HEK293 (cell line): ENCODE results near the gene FAM193A.
"Not testable (repeated sequence)": the region's sequence is repeated elsewhere in the genome, so short reads cannot be mapped to it uniquely, and the experiment has no call there.

ENCODE experiments used
- CTCF ChIA-PET: fragments of 350-600 bp; formaldehyde crosslinking; extraction: SDS; loops from one replicate; lab custom pipeline; 2021; ENCODE audit warnings: antibody characterized with exemption; lab: Yijun Ruan, JAX
- POLR2A ChIA-PET: fragments of 300-600 bp; formaldehyde crosslinking; extraction: SDS; loops from one replicate; lab custom pipeline; 2020; ENCODE audit warnings: antibody characterized with exemption, inconsistent platforms; lab: Yijun Ruan, JAX
- H3K27ac ChIP-seq: fragments of 200-500 bp; sonication (Bioruptor generic); 2 replicates; pipeline ENCODE4 v1.5.1; 2014; ENCODE audit warnings: low read depth, low read length, control low read depth, inconsistent platforms; ENCODE audit errors: extremely low read depth
- H3K36me3 ChIP-seq, 2 experiments: fragments of 200-500 bp in 1 of 2; sonication (Bioruptor generic) in 1 of 2; 1 replicate in 1 of 2; 2 replicates in 1 of 2; pipeline ENCODE4 v1.5.1; 2014 to 2017; ENCODE audit warnings: inconsistent platforms in 2 of 2, low read length in 2 of 2; ENCODE audit not compliant: control insufficient read depth in 2 of 2, insufficient read depth in 1 of 2
- H3K4me1 ChIP-seq: fragments of 200-500 bp; sonication (Bioruptor generic); 2 replicates; pipeline ENCODE4 v1.5.1; 2014; ENCODE audit warnings: mild to moderate bottlenecking, low read length, inconsistent platforms; ENCODE audit not compliant: control insufficient read depth, insufficient read depth
- H3K4me3 ChIP-seq: 2 replicates; pipeline ENCODE4 v1.5.1; 2011; ENCODE audit warnings: low read depth, mild to moderate bottlenecking, control low read depth, low read length, moderate library complexity
- H3K9me3 ChIP-seq: fragments of 200-500 bp; sonication (Bioruptor generic); 2 replicates; pipeline ENCODE4 v1.5.1; 2014; ENCODE audit warnings: low read depth, low read length, inconsistent platforms; ENCODE audit not compliant: control insufficient read depth, insufficient read depth
- BCL11B ChIP-seq: fragments of 450-650 bp; formaldehyde crosslinking; IDR thresholded peaks from 2 replicates; pipeline ENCODE4 v1.5.1; 2016; ENCODE audit warnings: low read depth, missing biosample characterization, missing genetic modification characterization
- FEZF1 ChIP-seq: fragments of 450-650 bp; formaldehyde crosslinking; IDR thresholded peaks from 2 replicates; pipeline ENCODE4 v1.5.1; 2016; ENCODE audit warnings: missing biosample characterization, missing genetic modification characterization
- RBAK ChIP-seq: fragments of 450-650 bp; formaldehyde crosslinking; IDR thresholded peaks from 2 replicates; pipeline ENCODE4 v1.5.1; 2016; ENCODE audit warnings: missing biosample characterization, missing genetic modification characterization
- SCRT2 ChIP-seq: fragments of 450-650 bp; formaldehyde crosslinking; IDR thresholded peaks from 2 replicates; pipeline ENCODE4 v1.5.1; 2016; ENCODE audit warnings: missing biosample characterization, missing genetic modification characterization
- TCF7L2 ChIP-seq: IDR thresholded peaks from 2 replicates; pipeline ENCODE4 v1.6.1; 2011; ENCODE audit warnings: low read depth, mild to moderate bottlenecking, inconsistent platforms, low read length, moderate library complexity, borderline replicate concordance
- WT1 ChIP-seq: fragments of 450-650 bp; formaldehyde crosslinking; IDR thresholded peaks from 2 replicates; pipeline ENCODE4 v1.5.1; 2016; ENCODE audit warnings: missing biosample characterization, missing genetic modification characterization
- YY1 ChIP-seq: fragments of 450-650 bp; formaldehyde crosslinking; IDR thresholded peaks from 2 replicates; pipeline ENCODE4 v1.5.1; 2018; ENCODE audit warnings: missing biosample characterization, missing genetic modification characterization
- ZBTB17 ChIP-seq: fragments of 450-650 bp; formaldehyde crosslinking; IDR thresholded peaks from 2 replicates; pipeline ENCODE4 v1.5.1; 2016; ENCODE audit warnings: missing biosample characterization, missing genetic modification characterization
- ZBTB48 ChIP-seq: fragments of 450-650 bp; formaldehyde crosslinking; IDR thresholded peaks from 2 replicates; pipeline ENCODE4 v1.5.1; 2016; ENCODE audit warnings: missing biosample characterization, missing genetic modification characterization
- ZFP69B ChIP-seq: fragments of 450-650 bp; formaldehyde crosslinking; IDR thresholded peaks from 2 replicates; pipeline ENCODE4 v1.5.1; 2016; ENCODE audit warnings: missing biosample characterization, missing genetic modification characterization
- ZNF2 ChIP-seq: fragments of 450-650 bp; formaldehyde crosslinking; IDR thresholded peaks from 2 replicates; pipeline ENCODE4 v1.5.1; 2016; ENCODE audit warnings: missing biosample characterization, missing genetic modification characterization
- ZNF211 ChIP-seq: fragments of 450-650 bp; formaldehyde crosslinking; IDR thresholded peaks from 2 replicates; pipeline ENCODE4 v1.5.1; 2016; ENCODE audit warnings: low read depth, missing biosample characterization, missing genetic modification characterization
- ZNF23 ChIP-seq: fragments of 450-650 bp; formaldehyde crosslinking; IDR thresholded peaks from 2 replicates; pipeline ENCODE4 v1.5.1; 2016; ENCODE audit warnings: missing biosample characterization, missing genetic modification characterization, borderline replicate concordance
- ZNF266 ChIP-seq: fragments of 450-650 bp; formaldehyde crosslinking; IDR thresholded peaks from 2 replicates; pipeline ENCODE4 v1.5.1; 2016; ENCODE audit warnings: missing biosample characterization, missing genetic modification characterization, low read depth
- ZNF610 ChIP-seq: fragments of 450-650 bp; formaldehyde crosslinking; IDR thresholded peaks from 2 replicates; pipeline ENCODE4 v1.5.1; 2016; ENCODE audit warnings: missing biosample characterization, missing genetic modification characterization, borderline replicate concordance
- ZNF707 ChIP-seq: fragments of 450-650 bp; formaldehyde crosslinking; IDR thresholded peaks from 2 replicates; pipeline ENCODE4 v1.5.1; 2016; ENCODE audit warnings: missing biosample characterization, missing genetic modification characterization
- ZNF843 ChIP-seq: fragments of 450-650 bp; formaldehyde crosslinking; IDR thresholded peaks from 2 replicates; pipeline ENCODE4 v1.5.1; 2016; ENCODE audit warnings: missing biosample characterization, missing genetic modification characterization
- TF ChIP-seq, protein P1 (sequence below): fragments of 450-650 bp; formaldehyde crosslinking; IDR thresholded peaks from 2 replicates; pipeline ENCODE4; 2016; ENCODE audit warnings: missing biosample characterization, missing genetic modification characterization
- TF ChIP-seq, protein P2 (sequence below): fragments of 450-650 bp; formaldehyde crosslinking; IDR thresholded peaks from 2 replicates; pipeline ENCODE4 v1.5.1; 2016; ENCODE audit warnings: missing biosample characterization, missing genetic modification characterization, borderline replicate concordance
- TF ChIP-seq, protein P3 (sequence below): fragments of 450-650 bp; formaldehyde crosslinking; IDR thresholded peaks from 2 replicates; pipeline ENCODE4 v1.5.1; 2016; ENCODE audit warnings: missing biosample characterization, missing genetic modification characterization
- TF ChIP-seq, protein P4 (sequence below): fragments of 450-650 bp; IDR thresholded peaks from 2 replicates; pipeline ENCODE4 v1.5.1; 2018; ENCODE audit warnings: missing biosample characterization, mild to moderate bottlenecking, missing genetic modification characterization
- TF ChIP-seq, protein P5 (sequence below): fragments of 450-650 bp; formaldehyde crosslinking; IDR thresholded peaks from 2 replicates; pipeline ENCODE4 v1.5.1; 2016; ENCODE audit warnings: missing biosample characterization, missing genetic modification characterization

FAM193A gene

DNA sequence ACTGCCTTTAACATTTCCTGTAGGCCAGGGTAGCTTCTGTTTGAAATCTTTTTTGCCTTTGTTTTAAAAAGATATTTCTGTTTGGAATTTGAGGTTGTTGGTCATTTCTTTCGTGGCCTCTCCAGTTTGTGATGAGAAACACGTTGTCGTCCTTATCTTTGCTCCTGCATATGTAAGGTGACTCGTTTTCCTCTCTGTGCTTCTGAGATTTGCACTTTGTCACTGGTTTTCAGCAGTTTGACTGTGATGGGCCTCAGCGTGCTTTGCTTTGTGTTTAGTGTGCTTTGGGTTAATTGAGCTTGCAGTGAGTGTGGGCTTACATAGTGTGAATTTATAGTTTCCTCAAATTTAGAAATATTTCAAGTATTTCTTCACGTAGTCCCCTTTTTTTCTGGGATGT is 81.5 kb downstream of the FAM193A start:
- TF ChIP-seq ZNF843 (tag by site-specific recombination), result no peak
- TF ChIP-seq, protein P1, sequence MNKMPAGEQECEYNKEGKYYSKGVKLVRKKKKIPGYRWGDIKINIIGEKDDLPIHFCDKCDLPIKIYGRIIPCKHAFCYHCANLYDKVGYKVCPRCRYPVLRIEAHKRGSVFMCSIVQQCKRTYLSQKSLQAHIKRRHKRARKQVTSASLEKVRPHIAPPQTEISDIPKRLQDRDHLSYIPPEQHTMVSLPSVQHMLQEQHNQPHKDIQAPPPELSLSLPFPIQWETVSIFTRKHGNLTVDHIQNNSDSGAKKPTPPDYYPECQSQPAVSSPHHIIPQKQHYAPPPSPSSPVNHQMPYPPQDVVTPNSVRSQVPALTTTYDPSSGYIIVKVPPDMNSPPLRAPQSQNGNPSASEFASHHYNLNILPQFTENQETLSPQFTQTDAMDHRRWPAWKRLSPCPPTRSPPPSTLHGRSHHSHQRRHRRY, result no peak
- no peak for TF ChIP-seq TCF7L2
- TF ChIP-seq ZFP69B (tag by site-specific recombination), result no peak
- TF ChIP-seq, protein P2, sequence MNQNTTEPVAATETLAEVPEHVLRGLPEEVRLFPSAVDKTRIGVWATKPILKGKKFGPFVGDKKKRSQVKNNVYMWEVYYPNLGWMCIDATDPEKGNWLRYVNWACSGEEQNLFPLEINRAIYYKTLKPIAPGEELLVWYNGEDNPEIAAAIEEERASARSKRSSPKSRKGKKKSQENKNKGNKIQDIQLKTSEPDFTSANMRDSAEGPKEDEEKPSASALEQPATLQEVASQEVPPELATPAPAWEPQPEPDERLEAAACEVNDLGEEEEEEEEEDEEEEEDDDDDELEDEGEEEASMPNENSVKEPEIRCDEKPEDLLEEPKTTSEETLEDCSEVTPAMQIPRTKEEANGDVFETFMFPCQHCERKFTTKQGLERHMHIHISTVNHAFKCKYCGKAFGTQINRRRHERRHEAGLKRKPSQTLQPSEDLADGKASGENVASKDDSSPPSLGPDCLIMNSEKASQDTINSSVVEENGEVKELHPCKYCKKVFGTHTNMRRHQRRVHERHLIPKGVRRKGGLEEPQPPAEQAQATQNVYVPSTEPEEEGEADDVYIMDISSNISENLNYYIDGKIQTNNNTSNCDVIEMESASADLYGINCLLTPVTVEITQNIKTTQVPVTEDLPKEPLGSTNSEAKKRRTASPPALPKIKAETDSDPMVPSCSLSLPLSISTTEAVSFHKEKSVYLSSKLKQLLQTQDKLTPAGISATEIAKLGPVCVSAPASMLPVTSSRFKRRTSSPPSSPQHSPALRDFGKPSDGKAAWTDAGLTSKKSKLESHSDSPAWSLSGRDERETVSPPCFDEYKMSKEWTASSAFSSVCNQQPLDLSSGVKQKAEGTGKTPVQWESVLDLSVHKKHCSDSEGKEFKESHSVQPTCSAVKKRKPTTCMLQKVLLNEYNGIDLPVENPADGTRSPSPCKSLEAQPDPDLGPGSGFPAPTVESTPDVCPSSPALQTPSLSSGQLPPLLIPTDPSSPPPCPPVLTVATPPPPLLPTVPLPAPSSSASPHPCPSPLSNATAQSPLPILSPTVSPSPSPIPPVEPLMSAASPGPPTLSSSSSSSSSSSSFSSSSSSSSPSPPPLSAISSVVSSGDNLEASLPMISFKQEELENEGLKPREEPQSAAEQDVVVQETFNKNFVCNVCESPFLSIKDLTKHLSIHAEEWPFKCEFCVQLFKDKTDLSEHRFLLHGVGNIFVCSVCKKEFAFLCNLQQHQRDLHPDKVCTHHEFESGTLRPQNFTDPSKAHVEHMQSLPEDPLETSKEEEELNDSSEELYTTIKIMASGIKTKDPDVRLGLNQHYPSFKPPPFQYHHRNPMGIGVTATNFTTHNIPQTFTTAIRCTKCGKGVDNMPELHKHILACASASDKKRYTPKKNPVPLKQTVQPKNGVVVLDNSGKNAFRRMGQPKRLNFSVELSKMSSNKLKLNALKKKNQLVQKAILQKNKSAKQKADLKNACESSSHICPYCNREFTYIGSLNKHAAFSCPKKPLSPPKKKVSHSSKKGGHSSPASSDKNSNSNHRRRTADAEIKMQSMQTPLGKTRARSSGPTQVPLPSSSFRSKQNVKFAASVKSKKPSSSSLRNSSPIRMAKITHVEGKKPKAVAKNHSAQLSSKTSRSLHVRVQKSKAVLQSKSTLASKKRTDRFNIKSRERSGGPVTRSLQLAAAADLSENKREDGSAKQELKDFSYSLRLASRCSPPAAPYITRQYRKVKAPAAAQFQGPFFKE (tag by site-specific recombination), result no peak
- TF ChIP-seq ZNF211 (tag by site-specific recombination), result no peak
- no peak for TF ChIP-seq ZBTB48
- no peak for TF ChIP-seq ZNF707 (tag by site-specific recombination)
- TF ChIP-seq FEZF1 (tag by site-specific recombination), result no peak
- TF ChIP-seq YY1 (tag by site-specific recombination), result no peak
- TF ChIP-seq, all 188 proteins: peak for 0
- CTCF ChIA-PET, result no interaction called here
- H3K4me3 ChIP-seq, result no peak overlapping the region
- POLR2A ChIA-PET, result no interaction called here
- H3K27ac ChIP-seq, result no peak overlapping the region
- H3K9me3 ChIP-seq, result no peaks in the 10 kb centered on the region
- H3K4me1 ChIP-seq, result peaks cover 2% of the 10 kb centered on the region; the same call in 1 of the 2 replicates
- no peaks in the 10 kb centered on the region; a peak in 1 of 3 replicates for H3K36me3 ChIP-seq

DNA sequence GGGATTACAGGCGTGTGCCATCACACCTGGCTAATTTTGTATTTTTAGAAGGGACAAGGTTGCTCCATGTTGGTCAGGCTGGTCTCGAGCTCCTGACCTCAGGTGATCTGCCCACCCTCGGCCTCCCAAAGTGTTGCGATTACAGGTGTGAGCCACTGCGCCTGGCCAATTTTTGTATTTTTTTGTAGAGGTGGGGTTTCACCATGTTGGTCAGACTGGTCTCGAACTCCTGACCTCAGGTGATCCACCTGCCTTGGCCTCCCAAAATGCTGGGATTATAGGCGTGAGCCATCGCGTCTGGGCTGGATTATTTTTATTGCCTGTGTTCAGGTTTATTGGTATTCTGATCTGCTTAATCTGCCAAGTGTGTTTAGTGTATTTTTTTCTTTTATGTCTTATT is 82.3 kb downstream of the FAM193A start:
- H3K36me3 ChIP-seq, H3K27ac ChIP-seq, H3K4me3 ChIP-seq, H3K4me1 ChIP-seq, H3K9me3 ChIP-seq, POLR2A ChIA-PET, CTCF ChIA-PET: not testable (repeated sequence)
- TF ChIP-seq BCL11B (tag by site-specific recombination), result 0 out of 2 replicates have a peak, but pooled peaks have one; percentile 34

DNA sequence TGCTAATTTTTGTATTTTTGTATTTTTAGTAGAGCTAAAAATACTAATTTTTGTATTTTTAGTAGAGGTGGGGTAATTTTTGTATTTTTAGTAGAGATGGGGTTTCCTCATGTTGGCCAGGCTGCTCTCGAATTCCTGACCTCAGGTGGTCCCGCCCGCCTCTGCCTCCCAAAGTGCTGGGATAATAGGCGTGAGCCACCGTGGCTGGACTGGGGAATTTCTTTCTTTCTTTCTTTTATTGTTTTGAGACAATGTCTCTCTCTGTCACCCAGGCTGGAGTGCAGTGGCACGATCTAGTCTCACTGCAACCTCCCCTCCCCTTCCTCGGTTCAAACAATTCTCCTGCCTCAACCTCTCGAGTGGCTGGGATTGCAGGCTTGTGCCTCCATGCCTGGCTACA is 83.0 kb downstream of the FAM193A start:
- H3K9me3 ChIP-seq, result no peaks in the 10 kb centered on the region
- CTCF ChIA-PET, result no interaction called here
- peaks cover 2% of the 10 kb centered on the region; the same call in 1 of the 2 replicates for H3K4me1 ChIP-seq
- H3K27ac ChIP-seq, result no peak overlapping the region
- H3K36me3 ChIP-seq, result no peaks in the 10 kb centered on the region; a peak in 1 of 3 replicates
- POLR2A ChIA-PET, result no interaction called here
- no peak overlapping the region for H3K4me3 ChIP-seq
- TF ChIP-seq ZNF610, result no peak
- no peak for TF ChIP-seq RBAK (tag by site-specific recombination)
- TF ChIP-seq, protein P3, sequence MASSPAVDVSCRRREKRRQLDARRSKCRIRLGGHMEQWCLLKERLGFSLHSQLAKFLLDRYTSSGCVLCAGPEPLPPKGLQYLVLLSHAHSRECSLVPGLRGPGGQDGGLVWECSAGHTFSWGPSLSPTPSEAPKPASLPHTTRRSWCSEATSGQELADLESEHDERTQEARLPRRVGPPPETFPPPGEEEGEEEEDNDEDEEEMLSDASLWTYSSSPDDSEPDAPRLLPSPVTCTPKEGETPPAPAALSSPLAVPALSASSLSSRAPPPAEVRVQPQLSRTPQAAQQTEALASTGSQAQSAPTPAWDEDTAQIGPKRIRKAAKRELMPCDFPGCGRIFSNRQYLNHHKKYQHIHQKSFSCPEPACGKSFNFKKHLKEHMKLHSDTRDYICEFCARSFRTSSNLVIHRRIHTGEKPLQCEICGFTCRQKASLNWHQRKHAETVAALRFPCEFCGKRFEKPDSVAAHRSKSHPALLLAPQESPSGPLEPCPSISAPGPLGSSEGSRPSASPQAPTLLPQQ, result no peak
- TF ChIP-seq ZBTB17 (tag by site-specific recombination), result no peak
- TF ChIP-seq ZNF266, result no peak
- no peak for TF ChIP-seq SCRT2 (tag by site-specific recombination)
- TF ChIP-seq, protein P4, sequence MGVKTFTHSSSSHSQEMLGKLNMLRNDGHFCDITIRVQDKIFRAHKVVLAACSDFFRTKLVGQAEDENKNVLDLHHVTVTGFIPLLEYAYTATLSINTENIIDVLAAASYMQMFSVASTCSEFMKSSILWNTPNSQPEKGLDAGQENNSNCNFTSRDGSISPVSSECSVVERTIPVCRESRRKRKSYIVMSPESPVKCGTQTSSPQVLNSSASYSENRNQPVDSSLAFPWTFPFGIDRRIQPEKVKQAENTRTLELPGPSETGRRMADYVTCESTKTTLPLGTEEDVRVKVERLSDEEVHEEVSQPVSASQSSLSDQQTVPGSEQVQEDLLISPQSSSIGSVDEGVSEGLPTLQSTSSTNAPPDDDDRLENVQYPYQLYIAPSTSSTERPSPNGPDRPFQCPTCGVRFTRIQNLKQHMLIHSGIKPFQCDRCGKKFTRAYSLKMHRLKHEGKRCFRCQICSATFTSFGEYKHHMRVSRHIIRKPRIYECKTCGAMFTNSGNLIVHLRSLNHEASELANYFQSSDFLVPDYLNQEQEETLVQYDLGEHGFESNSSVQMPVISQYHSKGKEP (tag by site-specific recombination), result no peak
- TF ChIP-seq ZNF2, result no peak
- TF ChIP-seq, protein P5, sequence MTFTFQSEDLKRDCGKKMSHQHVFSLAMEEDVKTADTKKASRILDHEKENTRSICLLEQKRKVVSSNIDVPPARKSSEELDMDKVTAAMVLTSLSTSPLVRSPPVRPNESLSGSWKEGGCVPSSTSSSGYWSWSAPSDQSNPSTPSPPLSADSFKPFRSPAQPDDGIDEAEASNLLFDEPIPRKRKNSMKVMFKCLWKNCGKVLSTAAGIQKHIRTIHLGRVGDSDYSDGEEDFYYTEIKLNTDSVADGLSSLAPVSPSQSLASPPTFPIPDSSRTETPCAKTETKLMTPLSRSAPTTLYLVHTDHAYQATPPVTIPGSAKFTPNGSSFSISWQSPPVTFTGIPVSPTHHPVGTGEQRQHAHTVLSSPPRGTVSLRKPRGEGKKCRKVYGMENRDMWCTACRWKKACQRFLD, result no peak
- no peak for TF ChIP-seq ZNF23 (tag by site-specific recombination)
- TF ChIP-seq WT1 (tag by site-specific recombination), result no peak
